ENCODE data around the gene VAMP7.
"Not testable (repeated sequence)": the region's sequence is repeated elsewhere in the genome, so short reads cannot be mapped to it uniquely, and the experiment has no call there.

Gene VAMP7, protein sequence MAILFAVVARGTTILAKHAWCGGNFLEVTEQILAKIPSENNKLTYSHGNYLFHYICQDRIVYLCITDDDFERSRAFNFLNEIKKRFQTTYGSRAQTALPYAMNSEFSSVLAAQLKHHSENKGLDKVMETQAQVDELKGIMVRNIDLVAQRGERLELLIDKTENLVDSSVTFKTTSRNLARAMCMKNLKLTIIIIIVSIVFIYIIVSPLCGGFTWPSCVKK

DNA sequence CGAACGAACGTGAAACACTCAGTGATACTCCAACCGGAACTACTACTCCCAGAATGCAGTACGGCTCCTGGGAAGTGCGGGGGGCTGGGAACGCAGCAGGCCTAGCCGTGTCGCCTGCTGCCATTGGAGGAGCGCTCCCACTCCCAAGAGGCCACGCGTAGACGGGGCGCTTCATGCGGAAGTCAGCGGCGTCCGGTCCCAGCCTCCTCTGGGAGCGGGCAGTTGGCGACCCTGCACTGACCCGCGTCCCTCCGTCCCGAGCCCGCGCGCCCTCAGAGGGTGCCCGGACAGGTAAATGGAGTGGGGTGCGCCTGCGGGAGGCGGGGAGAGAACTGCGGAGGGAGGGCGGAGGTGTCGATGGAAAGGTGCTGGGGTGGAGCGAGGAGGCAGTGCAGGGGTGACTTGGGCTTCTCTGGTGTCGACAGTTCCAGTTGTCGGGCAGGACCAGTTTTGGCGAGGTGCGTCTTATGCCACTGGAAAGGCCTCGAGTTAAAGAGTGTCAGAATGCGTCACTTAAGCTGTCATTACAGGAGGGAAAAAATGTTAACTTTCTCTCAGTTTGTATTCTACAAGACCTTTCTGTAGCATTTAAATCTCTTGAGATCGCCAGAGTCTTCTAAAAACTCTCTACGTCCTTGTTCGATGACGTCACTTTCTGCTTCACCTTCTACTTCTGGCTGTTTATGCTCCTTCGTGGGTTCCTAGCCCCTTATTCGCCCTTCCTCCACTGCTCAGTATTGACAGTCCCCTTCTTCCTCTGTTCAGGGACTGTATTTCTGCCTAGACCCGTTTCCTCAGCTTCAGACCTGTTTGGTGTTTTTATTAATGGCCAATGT is at the start of gene VAMP7:
VAMP7 (plus strand) TSS at position 188 of the 836 bp plus-strand sequence. CDS start 8,122 bp downstream, outside the sequence.
- Mint-ChIP-seq H3K27me3 (no peaks in the 10 kb centered on the region), H3K4me3 (peak within 1 kb of the TSS; percentile 92), H3K4me1 (ENCODE audit: low read depth) (peaks cover 34% of the 10 kb centered on the region), H3K9me3 (peaks cover 26% of the 10 kb centered on the region), H3K27ac (peak within 1 kb of the TSS; percentile 87), H3K36me3 (ENCODE audit: low read depth) (peaks cover 14% of the 10 kb centered on the region)
- intact Hi-C loops (cut with micrococcal nuclease) = loop anchor here (5.0 kb wide), 1 partner anchor 39 kb away; no protein-coding TSS in a partner anchor

DNA sequence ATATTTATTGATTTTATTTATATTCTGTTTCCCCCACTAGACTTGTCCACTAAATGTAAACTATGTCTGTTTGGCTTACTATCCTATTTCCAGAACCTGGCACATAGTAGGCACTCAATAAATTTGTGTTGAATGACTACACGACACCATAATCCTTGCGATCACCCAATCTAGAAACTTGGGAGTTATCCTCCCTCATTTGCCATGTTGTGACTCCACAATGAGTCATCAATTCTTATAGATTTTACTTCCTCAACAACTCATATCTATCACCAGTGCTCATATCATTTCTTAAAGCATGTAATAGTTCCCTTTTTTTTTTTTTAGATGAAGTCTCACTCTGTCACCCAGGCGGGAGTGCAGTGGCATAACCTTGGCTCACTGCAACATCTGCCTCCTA is 39.9 kb upstream of the VAMP7 start:
- H3K27ac Mint-ChIP-seq = peak overlapping the region; percentile 35
- no peaks in the 10 kb centered on the region for H3K4me1 Mint-ChIP-seq (ENCODE audit: low read depth)
- H3K36me3 Mint-ChIP-seq (ENCODE audit: low read depth) = no peaks in the 10 kb centered on the region
- no peak overlapping the region for H3K4me3 Mint-ChIP-seq
- H3K27me3 Mint-ChIP-seq = no peaks in the 10 kb centered on the region
- intact Hi-C loops (cut with micrococcal nuclease) = loop anchor here (5.0 kb wide), 1 partner anchor 41 kb away; the partner anchor contains the start of gene VAMP7
- H3K9me3 Mint-ChIP-seq = peaks cover 27% of the 10 kb centered on the region

DNA sequence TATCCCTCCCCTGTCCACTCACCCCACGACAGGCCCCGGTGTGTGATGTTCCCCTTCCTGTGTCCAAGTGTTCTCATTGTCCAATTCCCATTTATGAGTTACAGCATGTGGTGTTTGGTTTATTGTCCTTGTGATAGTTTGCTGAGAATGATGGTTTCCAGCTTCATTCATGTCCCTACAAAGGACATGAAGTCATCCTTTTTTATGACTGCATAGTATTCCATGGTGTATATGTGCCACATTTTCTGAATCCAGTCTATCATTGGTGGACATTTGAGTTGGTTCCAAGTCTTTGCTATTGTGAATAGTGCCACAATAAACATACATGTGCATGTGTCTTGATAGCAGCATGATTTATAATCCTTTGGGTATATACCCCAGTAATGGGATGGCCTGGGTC is 29.4 kb upstream of the VAMP7 start:
- H3K4me3 Mint-ChIP-seq; H3K9me3 Mint-ChIP-seq; H3K36me3 Mint-ChIP-seq (ENCODE audit: low read depth); H3K27ac Mint-ChIP-seq; intact Hi-C loops (cut with micrococcal nuclease); H3K4me1 Mint-ChIP-seq (ENCODE audit: low read depth); H3K27me3 Mint-ChIP-seq: not testable (repeated sequence)

DNA sequence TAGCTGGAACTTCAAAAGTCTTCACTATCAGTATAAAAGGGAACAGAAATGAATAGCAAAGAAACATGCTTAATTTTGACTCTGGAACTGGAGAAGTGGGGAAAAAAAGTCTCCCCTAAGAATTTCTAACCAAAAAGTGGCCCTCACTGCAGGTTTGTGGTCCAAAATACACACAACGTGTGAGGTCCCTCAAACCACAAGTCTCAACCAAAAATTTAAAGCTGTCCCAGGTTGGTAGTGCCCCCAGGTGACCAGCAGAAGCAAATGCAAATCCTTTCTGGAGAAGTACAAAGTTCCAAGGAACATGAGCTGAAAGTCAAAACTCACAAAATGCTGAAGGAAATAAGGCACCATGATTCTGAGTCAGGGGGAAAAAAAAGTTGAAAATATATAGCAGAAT is 23.6 kb upstream of the VAMP7 start:
- Mint-ChIP-seq H3K4me3 (no peak overlapping the region), H3K9me3 (no peaks in the 10 kb centered on the region), H3K27ac (no peak overlapping the region), H3K36me3 (ENCODE audit: low read depth) (no peaks in the 10 kb centered on the region), H3K27me3 (no peaks in the 10 kb centered on the region), H3K4me1 (ENCODE audit: low read depth) (no peaks in the 10 kb centered on the region)
- intact Hi-C loops (cut with micrococcal nuclease) = no loop called here

DNA sequence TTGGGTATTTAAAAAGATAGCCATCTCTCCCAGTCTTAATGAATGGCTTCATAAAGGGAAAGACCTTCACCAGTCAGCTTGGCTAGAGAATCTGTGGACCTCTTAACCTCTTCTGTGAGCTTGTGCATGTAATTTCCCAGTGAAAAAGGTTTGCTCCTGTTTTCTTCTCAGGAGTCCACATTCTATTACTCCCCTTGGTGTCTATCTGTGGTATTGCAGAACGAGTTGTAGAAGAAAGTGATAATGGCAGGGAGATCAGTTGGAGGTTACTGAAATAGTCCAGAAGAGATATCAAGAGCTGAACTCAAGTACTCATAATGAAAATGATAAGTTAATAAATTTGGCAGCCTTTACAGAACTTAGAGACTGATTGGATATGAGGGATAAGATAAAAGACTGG is 16.5 kb upstream of the VAMP7 start:
- no peak overlapping the region for H3K4me3 Mint-ChIP-seq
- H3K4me1 Mint-ChIP-seq (ENCODE audit: low read depth) = no peaks in the 10 kb centered on the region
- intact Hi-C loops (cut with micrococcal nuclease) = no loop called here
- no peak overlapping the region for H3K27ac Mint-ChIP-seq
- H3K9me3 Mint-ChIP-seq = peaks cover 24% of the 10 kb centered on the region
- H3K36me3 Mint-ChIP-seq (ENCODE audit: low read depth) = no peaks in the 10 kb centered on the region
- H3K27me3 Mint-ChIP-seq = no peaks in the 10 kb centered on the region

DNA sequence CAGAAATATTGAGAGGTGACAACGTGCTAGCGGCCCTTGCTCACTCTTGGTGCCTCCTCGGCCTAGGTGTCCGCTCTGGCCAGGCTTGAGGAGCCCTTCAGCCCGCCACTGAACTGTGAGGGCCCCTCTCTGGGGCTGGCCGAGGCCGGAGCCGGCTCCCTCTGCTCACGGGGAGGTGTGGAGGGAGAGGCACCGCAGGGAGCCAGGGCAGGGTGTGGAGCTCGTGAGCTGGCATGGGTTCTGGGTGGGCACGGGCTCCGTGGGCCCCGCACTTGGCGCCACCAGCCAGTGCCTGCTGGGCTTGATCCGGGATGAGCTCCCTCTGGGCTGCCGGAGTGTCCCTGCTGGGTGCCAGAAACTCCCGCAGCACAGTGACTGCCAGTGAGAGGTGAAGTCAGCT is 16.0 kb upstream of the VAMP7 start:
- Mint-ChIP-seq H3K36me3 (ENCODE audit: low read depth) (no peaks in the 10 kb centered on the region), H3K27me3 (no peaks in the 10 kb centered on the region), H3K4me1 (ENCODE audit: low read depth) (no peaks in the 10 kb centered on the region), H3K4me3 (no peak overlapping the region), H3K27ac (no peak overlapping the region), H3K9me3 (peaks cover 24% of the 10 kb centered on the region)
- intact Hi-C loops (cut with micrococcal nuclease) = no loop called here

DNA sequence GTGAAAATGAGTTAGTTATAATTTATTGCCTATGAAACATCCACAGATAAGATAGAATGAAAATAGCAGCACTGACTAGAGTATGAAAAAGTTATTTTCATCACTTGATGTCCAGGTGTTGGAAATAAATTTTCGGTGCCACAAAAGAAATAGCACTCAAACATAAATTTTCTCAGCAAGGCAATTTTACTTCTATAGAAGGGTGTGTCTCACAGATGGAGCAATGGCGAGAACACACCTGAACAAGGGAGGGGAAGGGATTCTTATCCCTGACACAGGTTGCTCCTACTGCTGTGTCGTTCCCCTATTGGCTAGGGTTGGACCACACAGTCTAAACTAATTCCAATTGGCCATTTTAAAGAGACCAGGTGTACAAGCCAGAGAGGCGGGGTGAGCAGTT is 13.3 kb upstream of the VAMP7 start:
- H3K27ac Mint-ChIP-seq = no peak overlapping the region
- no peaks in the 10 kb centered on the region for H3K36me3 Mint-ChIP-seq (ENCODE audit: low read depth)
- peaks cover 24% of the 10 kb centered on the region for H3K9me3 Mint-ChIP-seq
- intact Hi-C loops (cut with micrococcal nuclease) = no loop called here
- no peaks in the 10 kb centered on the region for H3K4me1 Mint-ChIP-seq (ENCODE audit: low read depth)
- H3K4me3 Mint-ChIP-seq = no peak overlapping the region
- no peaks in the 10 kb centered on the region for H3K27me3 Mint-ChIP-seq

DNA sequence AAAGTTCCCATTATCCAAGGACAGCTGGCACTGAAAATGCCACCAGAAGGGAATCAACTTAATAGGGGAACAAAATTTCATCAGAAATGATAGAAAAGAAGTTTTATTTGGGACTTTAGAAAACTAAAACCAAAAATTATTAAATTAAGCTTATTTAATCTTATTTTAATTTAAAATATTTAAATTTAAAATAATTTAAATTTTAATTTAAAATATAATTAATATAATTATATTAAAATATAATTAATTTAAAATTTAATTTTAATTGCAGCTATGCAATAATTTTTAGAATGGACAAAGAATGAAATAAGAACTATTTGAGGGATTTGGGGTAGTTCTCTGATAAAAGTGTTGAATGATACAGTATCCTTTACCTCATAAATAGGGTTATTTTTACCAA is 10.2 kb upstream of the VAMP7 start:
- H3K9me3 Mint-ChIP-seq = peaks cover 20% of the 10 kb centered on the region
- H3K27me3 Mint-ChIP-seq = peaks cover 8% of the 10 kb centered on the region
- no peaks in the 10 kb centered on the region for H3K36me3 Mint-ChIP-seq (ENCODE audit: low read depth)
- H3K4me1 Mint-ChIP-seq (ENCODE audit: low read depth) = peaks cover 6% of the 10 kb centered on the region
- no peak overlapping the region for H3K27ac Mint-ChIP-seq
- H3K4me3 Mint-ChIP-seq = no peak overlapping the region
- intact Hi-C loops (cut with micrococcal nuclease) = no loop called here

DNA sequence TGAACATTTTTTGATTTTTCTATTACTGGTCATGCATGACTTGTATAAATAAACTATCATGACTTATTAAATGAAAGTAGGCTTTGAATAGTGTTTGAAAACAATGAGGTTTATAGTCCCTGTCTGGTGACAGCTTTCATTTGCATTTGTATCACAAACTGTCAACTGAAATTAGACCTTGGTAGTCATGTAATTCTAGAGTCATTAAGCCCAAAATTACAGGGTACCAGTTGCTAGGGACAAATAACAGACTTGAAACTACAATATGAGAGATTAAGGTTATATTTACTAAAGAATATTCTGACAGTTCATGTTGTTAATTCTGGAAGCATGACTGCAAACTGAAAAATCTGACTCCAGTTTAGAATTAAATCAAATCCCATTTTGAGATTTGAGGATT is 9.2 kb upstream of the VAMP7 start:
- peaks cover 20% of the 10 kb centered on the region for H3K9me3 Mint-ChIP-seq
- peaks cover 8% of the 10 kb centered on the region for H3K27me3 Mint-ChIP-seq
- peaks cover 6% of the 10 kb centered on the region for H3K4me1 Mint-ChIP-seq (ENCODE audit: low read depth)
- no peak overlapping the region for H3K27ac Mint-ChIP-seq
- intact Hi-C loops (cut with micrococcal nuclease) = no loop called here
- H3K36me3 Mint-ChIP-seq (ENCODE audit: low read depth) = no peaks in the 10 kb centered on the region
- no peak overlapping the region for H3K4me3 Mint-ChIP-seq

DNA sequence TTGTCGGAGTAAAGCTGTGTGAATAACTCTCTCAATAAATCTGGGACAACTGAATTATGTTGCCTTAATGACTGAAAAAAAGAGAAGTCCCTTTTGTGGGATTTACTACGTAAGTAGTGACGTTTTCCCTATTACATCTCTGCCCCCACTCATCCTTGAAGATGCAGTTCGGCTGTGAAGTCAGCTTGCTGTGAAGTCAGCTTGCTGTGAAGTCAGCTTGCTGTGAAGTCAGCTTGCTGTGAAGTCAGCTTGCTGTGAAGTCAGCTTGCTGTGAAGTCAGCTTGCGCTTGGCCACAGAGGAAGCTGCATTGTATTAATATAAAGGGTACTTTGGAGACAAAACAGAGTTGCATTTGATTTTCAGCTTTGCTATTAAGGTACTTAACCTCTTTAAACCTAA is 8.0 kb upstream of the VAMP7 start:
- H3K27ac Mint-ChIP-seq = no peak overlapping the region
- H3K9me3 Mint-ChIP-seq = peaks cover 13% of the 10 kb centered on the region
- H3K4me3 Mint-ChIP-seq = no peak overlapping the region
- intact Hi-C loops (cut with micrococcal nuclease) = no loop called here
- peaks cover 6% of the 10 kb centered on the region for H3K4me1 Mint-ChIP-seq (ENCODE audit: low read depth)
- no peaks in the 10 kb centered on the region for H3K36me3 Mint-ChIP-seq (ENCODE audit: low read depth)
- peaks cover 8% of the 10 kb centered on the region for H3K27me3 Mint-ChIP-seq

DNA sequence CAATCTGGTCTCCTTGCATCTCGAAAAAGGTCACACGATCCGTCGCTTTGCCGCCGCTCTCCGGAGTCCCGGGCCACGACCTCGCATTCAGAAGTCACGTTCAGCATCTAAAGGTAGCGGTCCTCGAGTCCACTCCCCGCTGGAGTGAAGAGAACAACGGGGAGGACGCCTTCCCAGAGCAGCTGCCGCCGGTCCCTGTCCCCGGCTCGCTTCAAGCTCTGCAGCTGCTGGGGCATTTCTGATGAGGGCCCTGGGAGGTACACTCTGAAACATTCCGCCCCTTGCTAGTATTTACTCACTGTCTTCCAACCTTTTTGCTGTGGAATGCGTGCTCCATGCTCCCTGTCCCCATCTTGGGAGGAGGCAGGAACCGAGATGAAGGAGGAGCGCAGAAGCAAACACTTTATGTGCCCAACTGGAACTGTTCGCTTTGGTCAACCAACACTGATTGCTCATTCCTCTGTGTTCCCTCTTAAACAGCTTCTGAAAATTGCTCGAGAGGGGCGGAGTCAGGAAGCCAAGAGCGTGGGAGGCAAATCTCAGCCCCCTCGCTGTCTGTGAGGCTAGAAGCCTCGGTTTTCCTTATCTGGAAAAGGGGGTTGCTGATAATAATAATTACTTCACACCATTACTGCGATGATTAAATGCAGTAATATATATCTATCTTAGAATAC is 6.4 kb upstream of the VAMP7 start:
- H3K4me1 Mint-ChIP-seq (ENCODE audit: low read depth) = peaks cover 6% of the 10 kb centered on the region
- H3K27ac Mint-ChIP-seq = peak overlapping the region; percentile 75
- intact Hi-C loops (cut with micrococcal nuclease) = no loop called here
- no peaks in the 10 kb centered on the region for H3K36me3 Mint-ChIP-seq (ENCODE audit: low read depth)
- H3K4me3 Mint-ChIP-seq = peak overlapping the region; percentile 72
- H3K27me3 Mint-ChIP-seq = peaks cover 8% of the 10 kb centered on the region
- peaks cover 9% of the 10 kb centered on the region for H3K9me3 Mint-ChIP-seq

DNA sequence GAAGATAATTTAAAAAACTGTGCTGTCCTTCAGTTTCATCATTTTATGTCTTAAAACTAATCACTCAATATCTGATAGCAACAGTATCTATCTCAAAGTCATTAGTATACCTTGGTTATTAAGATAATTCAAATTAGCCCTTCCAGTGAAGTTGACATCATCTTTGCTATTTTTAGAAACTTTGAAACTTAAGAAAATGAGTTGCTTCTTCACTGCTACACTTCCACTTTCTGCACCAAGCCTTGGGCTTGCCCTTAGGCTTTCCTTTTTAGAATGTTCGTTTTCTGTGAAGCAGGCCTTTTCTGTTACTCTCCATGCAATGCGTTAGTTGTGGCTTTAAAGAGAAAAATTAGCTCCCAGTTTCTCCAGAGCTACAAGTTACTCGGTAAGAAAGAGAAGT is 4.4 kb upstream of the VAMP7 start:
- peaks cover 7% of the 10 kb centered on the region for H3K36me3 Mint-ChIP-seq (ENCODE audit: low read depth)
- peak overlapping the region; percentile 19 for H3K27ac Mint-ChIP-seq
- peaks cover 8% of the 10 kb centered on the region for H3K27me3 Mint-ChIP-seq
- intact Hi-C loops (cut with micrococcal nuclease) = no loop called here
- H3K4me3 Mint-ChIP-seq = no peak overlapping the region
- peaks cover 13% of the 10 kb centered on the region for H3K4me1 Mint-ChIP-seq (ENCODE audit: low read depth)
- H3K9me3 Mint-ChIP-seq = peaks cover 27% of the 10 kb centered on the region

DNA sequence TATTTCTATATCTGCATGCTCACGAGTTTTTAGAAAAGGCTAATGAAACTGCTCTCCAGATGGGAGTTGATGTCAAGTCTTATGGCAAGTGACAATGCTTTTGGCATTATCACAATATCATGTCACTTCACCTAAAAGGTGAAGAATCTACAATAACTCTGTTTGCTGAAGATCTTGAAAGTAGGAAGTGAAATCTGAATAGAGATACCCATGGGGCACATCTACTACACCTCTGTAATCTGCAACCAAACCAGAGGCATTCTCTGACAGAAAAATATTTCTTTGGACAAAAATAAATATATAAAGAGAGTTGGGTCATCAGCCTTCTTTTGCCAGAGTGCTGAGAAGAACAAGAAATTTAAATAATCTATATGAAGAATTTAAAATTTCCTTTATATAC is 3.9 kb upstream of the VAMP7 start:
- H3K27ac Mint-ChIP-seq = peak overlapping the region; percentile 19
- intact Hi-C loops (cut with micrococcal nuclease) = no loop called here
- peaks cover 19% of the 10 kb centered on the region for H3K4me1 Mint-ChIP-seq (ENCODE audit: low read depth)
- no peak overlapping the region for H3K4me3 Mint-ChIP-seq
- peaks cover 10% of the 10 kb centered on the region for H3K36me3 Mint-ChIP-seq (ENCODE audit: low read depth)
- H3K9me3 Mint-ChIP-seq = peaks cover 33% of the 10 kb centered on the region
- peaks cover 8% of the 10 kb centered on the region for H3K27me3 Mint-ChIP-seq

DNA sequence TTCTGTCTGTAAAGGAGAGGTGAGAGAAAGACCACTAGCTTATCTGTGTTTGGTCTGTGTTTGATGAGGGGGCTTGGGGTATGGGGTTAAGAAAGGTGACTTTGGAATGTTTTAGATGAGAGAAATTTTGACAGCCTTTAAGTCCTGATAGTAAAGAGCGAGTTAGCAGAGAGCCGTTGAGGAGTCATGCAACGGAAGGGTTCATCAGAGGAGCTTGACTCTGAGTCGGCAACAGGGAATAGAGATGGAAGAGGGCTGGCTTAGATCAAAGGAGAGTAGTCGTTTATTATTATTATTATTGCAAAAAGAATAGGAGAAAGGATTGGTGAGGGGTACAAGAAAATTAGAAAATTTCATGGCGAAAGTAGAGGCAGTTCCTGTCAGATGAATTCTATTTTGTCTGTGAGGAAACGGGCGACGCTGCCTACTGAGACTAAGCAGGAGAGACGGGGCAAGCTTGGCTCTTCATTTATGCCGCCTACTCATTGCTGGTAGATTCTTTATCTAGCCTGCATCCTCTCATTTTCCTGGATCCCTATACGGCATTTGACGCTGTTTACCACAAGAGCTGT is 473 bp upstream of the VAMP7 start:
- Mint-ChIP-seq H3K36me3 (ENCODE audit: low read depth) (peaks cover 10% of the 10 kb centered on the region), H3K27ac (peak overlapping the region; percentile 87)
- intact Hi-C loops (cut with micrococcal nuclease) = loop anchor here (5.0 kb wide), 1 partner anchor 38 kb away; no protein-coding TSS in a partner anchor

More for the DNA sequence above, 473 bp upstream of the VAMP7 start:
- no peaks in the 10 kb centered on the region for H3K27me3 Mint-ChIP-seq
- H3K4me1 Mint-ChIP-seq (ENCODE audit: low read depth) = peaks cover 27% of the 10 kb centered on the region
- peaks cover 26% of the 10 kb centered on the region for H3K9me3 Mint-ChIP-seq
- H3K4me3 Mint-ChIP-seq = peak overlapping the region; percentile 92
